GM21367 (cell line): ENCODE data around the gene IQGAP2.

Experiments used
- ATAC-seq: cut with Tn5 transposase; IDR thresholded peaks from one replicate; pipeline ENCODE4 v1.9.1; 2021; ENCODE audit not compliant: unreplicated experiment

Gene IQGAP2

DNA sequence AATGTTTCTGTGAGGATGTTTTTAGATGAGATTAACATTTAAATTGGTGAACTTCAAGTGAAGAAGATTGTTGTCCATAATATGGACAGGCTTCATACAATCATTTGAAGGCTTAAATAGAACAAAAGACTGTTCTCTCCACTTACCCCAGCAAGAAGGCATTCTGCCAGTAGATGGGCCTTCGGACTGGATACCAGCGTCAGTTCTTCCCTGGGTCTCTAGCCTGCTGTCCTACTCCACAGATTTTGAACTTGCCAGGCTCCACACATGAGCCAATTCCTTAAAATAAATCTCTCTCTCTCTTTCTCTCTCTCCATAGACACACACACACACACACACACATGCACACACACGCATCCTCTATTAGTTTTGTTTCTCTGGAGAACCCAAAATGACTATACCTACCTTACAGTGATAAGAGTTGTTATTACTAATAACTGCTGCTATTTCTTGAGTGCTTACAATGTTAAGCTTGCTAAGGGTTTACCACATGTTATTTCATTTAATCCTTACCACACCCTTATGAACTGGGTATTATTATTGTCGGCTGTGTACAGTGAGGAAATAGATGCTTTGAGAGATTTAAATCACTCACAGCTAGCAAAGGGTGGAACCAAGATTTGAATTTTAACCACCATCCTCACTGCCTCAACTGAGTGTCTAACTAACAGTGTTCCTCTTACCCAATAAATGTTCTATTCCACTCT, 19.8 kb upstream of the IQGAP2 start:
- ATAC-seq, result no peak

GRCh38 chr5:76384189-76384588, 18.9 kb upstream of the IQGAP2 start:
- ATAC-seq, result no peak

DNA sequence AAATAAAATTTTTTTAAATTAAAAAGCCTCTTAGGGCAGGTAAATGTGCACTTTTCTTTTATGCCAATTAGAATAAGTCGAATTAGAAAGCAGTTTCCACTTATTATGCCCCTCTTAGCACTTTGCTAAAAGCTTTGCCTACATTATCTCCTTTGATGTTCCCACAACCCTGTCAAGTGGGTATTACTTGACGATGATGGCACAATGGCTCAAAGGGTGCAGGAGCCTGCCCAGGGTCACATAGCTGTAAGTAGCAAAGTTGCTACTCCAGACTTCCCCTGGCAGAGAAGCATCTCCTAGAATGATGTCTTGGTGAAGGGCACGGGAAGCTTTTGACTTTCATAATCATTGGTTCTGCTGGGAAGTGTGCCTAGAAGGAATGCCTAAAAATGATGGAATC, 18.4 kb upstream of the IQGAP2 start:
- no peak for ATAC-seq

- no peak for ATAC-seq
Measured at GRCh38 chr5:76385540-76385939, 17.5 kb upstream of the IQGAP2 start.

DNA sequence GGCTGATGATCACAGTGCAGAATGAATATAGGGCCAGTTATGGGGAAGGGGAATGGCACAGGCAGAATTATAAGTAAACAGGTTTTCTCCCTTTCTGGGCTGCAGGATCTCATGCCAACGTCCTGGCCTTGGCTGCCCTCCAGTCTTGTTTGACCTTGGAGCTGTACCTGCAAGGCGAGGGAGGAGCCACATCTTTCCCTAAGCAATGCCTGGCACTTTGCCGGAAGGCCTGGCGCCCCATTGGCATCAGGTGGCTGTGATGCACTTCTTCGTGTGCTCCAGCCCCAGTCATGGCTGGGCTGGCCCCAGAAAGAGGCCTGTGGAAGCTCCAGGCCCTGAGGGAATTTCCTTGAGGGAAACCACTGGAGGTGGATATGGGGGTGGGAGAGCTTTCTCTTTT, 16.7 kb upstream of the IQGAP2 start:
- no peak for ATAC-seq

DNA sequence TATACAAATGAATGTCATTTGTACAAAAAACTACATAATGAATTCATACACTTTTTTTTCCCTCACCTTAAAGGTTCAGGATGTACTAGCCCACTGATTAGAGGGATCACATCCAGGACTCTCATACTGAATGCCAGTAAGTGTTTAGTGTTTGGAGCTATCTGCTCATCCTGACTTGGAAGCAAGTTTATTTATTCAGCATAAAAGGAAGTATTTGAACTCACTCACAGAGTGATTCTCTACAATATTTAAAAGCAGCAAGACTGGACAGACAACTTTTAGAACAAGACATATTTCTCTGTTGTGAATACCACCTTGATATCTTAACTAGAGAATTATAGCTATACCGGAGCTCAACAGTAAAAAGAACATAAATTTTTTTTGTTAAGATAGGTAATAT, 14.8 kb upstream of the IQGAP2 start:
- ATAC-seq, result no peak

GRCh38 chr5:76388791-76389512, 14.1 kb upstream of the IQGAP2 start:
- no peak for ATAC-seq

DNA sequence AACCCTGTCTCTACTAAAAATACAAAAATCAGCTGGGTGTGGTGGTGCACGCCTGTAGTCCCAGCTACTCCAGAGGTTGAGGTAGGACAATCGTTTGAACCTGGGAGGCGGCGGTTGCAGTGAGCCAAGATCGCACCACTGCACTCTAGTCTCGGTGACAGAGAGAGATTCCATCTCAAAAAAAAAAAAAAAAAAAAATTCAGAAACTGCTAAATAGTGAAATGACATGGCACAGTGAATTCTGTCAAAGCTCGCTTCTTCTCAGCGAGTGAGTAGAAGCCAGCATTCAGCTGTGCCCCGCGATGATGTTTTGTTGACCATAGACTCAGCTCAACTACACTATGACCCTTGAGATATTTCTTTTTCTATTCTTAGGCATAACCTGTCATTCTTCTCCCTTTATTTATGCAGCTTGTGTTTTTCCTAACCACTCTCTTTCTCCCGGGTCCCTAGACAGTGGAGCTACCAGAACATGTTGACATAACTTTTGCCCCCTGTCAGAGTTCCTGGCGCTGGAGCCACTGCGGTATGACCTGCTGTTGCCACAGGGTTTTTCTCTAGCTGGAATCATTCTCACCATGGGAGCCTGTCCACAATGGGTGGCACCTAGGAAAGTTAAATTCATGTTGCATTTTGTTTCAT, 13.5 kb upstream of the IQGAP2 start:
- no peak for ATAC-seq

- no peak for ATAC-seq
Measured at GRCh38 chr5:76391014-76391413, 12.1 kb upstream of the IQGAP2 start.

DNA sequence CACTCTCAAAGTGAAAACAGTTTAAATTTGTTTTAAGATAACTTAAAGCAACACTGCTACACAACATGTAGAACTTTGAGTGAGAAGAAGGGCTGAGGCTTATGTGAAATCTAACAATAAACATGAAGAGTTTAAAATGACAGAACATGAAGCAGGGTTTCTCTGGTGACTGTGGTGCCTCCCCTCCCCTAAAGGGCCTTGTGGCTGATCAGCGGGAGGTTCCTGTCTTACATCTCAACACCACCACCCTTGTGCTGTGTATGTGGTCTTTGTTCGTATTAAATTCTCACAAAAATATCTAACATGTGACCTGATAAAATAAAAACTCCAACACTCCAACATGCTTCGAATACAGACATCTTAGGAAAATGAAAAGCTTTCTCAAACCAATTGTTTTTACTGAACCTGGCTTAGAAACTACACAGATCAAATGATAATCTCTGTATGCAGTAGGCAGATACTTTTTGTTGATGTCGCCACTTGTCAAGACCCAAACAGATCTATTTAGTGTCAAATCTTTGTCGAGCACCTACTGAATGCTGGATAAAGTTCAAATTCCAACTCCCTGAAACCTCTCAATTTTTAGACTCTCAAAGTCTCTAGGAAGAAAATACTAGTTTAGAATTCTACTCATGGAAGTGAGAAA, 9.9 kb upstream of the IQGAP2 start:
- no peak for ATAC-seq

DNA sequence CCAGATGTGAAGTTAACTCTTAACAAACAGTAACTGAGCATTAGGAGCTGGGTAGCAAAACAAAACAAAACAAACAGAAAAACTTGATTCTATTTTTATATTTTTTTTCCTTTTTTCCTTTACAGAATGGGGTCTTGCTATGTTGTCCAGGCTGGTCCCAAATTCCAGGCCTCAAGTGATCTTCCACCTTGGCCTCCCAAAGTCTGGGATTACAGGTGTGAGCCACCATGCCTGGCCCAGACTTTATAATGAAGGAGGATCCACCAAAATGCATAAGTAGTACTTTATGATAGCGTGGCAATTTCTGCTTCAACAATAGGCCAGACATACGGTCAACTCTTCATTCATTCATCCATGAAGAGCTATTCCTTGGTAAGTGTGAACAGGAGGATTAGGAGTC, 5.9 kb upstream of the IQGAP2 start:
- no peak for ATAC-seq

GRCh38 chr5:76399268-76399667, 3.8 kb upstream of the IQGAP2 start:
- no peak for ATAC-seq

DNA sequence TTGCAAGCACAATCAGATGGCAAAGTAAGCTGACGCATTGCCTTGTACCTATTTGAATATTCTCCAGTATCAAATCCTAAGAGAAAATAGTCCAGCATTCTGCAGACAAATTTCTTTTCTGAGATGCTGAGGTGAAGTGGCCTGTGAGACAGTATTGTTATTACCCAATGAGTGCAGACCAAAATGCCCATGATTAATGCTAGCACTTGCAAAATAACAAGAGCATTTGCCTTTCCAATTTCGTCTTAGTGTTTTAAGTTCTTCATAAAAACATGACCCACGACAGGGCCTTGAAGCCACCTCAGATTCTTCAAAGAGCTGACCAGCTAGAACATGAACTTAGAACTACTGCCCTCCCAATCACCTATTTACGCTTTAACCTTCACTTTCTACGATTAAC, 2.6 kb upstream of the IQGAP2 start:
- ATAC-seq, result no peak

DNA sequence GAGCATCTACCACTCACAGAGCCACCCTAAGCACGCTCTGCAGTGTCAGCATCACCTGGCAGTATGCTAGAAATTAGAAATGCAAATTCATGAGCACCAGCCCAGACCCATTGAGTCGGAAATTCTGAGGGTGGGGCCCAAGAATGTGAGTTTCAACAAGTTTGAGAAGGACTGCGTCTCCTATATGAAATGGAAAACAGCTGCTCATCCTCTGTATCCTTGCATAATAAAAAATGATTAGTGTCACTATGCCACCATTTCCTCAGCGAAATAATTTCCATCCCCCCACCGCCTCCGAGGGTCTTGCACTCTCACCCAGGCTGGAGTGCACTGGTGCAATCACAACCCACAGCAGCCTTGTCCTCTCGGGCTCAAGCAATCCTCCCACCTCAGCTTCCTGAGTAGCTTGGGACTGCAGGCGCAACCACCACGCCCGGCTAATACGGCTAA, 1.3 kb upstream of the IQGAP2 start:
- no peak for ATAC-seq

- ATAC-seq, result peak; percentile 24
Measured at GRCh38 chr5:76402251-76402885, 717 bp upstream of the IQGAP2 start.

DNA sequence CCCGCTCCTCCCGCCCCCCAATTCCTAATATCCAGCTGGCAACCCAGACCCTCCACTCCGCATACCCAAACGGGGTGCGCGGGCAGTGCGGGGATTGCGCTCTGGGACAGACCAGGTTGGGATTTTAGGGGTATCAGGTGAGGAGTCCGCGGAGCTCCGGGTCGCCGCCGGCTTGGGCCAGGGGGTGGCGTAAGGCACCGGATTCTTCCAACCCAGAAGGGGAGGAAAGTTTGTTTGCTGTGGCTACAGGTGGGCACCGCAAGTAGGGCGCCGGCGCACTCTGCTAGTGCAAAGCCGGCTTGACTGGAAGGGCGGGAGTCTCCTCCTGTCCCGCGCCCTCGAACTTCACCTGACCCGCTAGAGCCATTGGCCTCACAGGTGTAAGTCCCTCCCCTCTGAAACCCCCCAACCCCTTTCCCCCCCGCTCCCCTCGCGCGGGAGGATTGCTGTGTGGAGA, 709 bp downstream of the IQGAP2 start:
- ATAC-seq, result no peak

- ATAC-seq, result peak; percentile 21
Measured at GRCh38 chr5:76404223-76405211, 1.4 kb downstream of the IQGAP2 start.

- no peak for ATAC-seq
Measured at GRCh38 chr5:76406014-76406413, 2.9 kb downstream of the IQGAP2 start.

DNA sequence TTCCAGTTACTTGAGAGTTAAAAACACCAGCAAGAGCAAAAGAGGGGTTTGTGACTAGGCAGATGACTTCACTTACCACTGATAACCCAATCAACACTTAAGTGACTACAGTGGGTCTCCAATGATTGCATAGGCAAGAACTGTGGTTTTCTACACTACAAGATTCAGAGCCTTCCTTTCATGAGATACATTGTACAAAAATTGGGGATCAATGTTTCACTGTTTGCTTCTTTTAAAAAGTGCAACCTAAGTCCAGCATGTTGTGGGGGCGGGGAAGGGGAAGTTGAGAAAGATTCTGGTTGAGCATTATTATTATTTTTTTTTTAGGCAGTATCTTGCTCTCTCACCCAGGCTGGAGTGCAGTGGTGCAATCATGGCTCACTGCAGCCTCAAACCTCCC, 3.6 kb downstream of the IQGAP2 start:
- ATAC-seq, result no peak

DNA sequence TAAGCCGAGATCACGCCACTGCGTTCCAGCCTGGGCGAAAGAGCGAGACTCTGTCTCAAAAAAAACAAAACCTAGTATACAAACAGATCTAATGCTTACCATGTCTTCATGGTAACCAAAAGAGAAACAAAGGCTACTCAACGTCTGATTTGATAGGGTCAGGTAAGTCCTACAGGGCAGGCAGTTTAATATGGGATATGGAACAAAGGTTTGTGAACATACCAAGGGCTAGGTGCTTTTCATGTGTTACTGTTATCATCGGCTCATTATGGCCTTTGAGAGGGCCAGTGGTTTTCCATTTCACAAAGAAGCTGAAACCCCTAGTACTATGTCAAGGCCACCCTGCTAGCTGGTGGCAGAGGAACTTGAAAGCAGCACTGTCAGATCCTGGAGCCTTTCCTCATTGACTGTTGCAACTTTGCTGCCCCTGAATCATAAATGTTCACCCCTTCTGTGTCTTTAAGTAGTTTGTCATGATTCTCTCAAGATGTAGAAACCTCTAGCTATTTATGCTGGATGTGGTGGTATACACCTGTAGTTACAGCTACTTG, 5.1 kb downstream of the IQGAP2 start:
- no peak for ATAC-seq
